ENCODE data around the gene NIN.
A peak's percentile ranks its signal among the peaks of the same experiment; 100 is the strongest.

The NIN gene

DNA sequence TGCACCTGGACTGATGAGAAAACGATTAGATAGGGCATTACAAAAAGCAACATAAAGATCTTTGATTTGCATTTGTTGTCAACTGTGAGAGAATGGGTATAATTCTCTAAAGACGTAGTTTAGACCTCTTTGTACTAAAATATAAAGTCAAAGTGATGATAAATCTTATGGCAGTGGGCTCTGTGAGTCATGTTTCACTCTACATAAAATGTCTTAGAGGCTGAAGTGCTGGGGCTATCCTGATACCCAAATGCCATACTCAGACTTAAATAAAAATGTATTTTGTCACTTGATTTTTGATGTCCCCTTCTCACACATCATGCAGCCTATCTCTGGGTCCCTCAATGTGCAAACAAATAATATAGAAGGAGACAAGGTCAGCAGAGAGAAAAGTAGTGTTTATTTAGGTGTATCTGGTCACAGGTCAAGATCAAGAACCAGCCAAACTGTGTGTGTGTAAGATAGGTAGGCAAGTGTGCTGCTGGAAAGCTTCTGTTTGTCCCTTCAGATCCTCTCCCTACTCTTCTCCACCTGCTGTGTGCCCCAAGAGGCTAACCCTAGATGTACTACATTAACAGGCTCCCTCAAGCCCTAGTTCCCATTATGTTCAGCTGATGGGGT is 7.0 kb upstream of the NIN start:
- no peak for DNase-seq (ENCODE audit: low read depth in 2 of 3, low spot score in 2 of 3)

DNA sequence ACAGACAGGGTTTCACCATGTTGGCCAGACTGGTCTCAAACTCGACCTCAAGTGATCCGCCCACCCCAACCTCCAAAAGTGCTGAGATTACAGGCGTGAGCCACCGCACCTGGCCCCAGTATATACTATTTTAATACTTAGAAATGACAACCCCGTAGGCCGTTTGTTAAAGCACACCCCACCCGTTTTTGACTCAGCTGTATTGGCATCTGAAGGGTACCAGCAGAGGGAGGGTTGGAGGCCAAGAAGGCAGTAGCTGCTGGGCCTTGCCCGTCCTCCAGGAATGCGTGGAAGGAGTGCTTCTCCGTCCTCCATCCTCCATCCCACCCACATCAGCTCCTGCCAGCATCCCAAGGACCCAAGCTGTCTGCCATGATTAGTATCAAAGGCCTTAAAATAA is 6.3 kb upstream of the NIN start:
- no peak for DNase-seq (ENCODE audit: low read depth in 2 of 3, low spot score in 2 of 3)

DNA sequence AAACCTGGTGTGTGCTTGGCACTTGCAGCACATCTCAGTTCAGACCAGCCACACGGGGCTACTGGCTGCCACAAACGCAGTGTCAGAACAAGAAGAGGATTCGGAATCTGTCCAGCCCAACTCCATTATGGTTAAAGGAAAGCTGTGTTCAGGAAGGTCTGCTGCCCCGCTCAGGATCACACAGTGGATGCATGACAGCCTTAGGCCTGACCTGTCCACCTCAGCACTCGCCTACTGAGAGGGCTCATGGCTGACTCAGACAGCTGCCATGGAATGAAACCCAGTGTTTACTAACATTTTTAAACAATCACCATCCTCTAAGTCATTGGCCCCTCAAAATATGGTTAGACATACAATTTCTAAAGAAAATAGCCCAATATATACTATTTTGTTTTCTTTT is 5.6 kb upstream of the NIN start:
- no peak for DNase-seq (ENCODE audit: low read depth in 2 of 3, low spot score in 2 of 3)

DNA sequence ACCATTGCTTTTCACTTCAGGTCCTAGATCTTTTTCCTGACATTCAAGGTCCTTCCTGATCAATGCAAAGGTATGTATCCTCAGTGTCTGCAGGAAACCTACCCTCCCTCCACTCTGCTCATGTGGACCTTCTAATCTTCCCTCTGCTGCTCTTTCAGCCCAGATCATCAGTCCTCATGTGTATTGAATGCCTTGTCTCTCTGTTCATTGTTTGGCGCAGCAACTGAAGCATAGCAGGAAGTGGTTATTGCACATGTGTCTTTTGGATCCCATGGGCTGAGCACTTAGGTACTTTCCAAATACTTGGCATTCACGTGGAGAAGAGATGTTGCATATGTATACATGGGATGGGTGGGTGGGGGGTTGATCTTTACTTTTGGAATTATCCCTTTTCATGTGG is 4.3 kb upstream of the NIN start:
- DNase-seq (ENCODE audit: low read depth in 2 of 3, low spot score in 2 of 3), result no peak

DNA sequence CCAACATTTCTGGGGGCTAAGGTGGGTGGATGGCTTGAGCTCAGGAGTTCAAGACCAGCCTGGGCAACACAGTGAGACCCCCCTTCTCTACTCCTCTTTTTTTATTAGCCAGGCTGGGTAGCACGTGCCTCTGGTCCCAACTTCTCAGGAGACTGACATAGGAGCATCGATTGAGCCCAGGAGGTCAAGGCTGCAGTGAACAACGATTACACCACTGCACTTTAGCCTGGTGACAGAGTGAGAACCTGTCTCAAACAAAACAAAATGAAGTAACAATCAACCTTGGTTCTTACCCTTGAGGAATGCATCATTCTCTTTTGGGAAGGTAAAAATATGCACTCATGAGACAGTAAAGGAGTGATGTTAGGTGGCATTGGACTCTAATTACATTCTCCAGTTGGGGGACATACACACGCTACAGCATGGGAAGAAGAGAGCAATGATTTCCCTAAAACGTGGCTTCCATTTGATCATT is 3.9 kb upstream of the NIN start:
- no peak for DNase-seq (ENCODE audit: low read depth in 2 of 3, low spot score in 2 of 3)

DNA sequence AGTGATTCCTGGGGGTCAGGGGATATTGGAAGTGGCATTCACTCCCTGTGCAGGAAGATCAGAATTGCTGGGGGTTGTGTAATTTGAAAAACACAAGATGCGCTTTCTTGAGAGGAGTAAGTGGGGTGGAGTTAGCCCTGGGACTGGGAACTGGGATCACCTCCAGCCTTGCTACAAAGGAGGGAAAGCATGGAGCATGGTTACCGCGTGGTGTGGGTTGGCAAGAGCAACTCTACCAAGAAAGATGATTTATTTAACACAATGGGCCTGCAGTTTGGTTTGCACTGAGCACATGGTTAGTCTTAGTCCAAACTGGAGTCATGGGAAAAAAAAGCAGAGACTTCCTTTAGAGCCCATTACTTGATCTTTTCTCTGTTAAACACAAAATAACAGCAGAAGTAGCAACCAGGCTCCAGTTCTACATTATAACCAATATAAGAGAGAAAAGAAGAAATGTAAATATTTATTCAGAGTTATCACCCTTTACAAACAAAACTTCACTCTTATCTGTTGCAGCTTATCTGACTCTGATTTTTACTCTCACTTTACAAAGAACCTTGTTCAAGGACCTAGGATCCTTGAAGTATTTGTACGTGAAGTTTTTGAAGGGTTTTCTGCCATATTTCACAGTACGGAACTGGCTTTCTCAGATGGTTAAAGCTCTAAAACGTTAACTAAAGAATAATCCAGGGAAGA is 2.1 kb upstream of the NIN start:
- no peak for DNase-seq (ENCODE audit: low read depth in 2 of 3, low spot score in 2 of 3)

DNA sequence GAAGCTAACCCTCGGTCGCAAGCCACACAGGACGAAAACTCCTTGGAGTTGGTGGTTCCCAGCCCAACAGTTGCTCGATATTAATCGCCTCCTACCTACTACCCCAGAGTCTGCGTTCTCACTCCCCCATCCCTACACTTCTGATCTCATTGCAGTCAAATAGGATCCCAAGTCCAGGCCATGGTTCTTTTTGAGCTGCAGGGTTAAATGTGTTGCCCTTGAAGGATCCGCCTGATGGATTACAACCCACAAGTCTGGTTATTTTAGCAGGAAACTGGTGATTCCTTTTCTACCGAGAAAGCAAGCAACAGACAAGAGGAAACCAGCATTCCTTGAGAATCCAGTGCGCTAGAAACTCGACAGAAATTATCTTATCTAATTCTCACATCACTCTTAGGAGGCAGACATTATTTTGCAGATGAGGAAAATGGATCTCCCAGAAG is 785 bp upstream of the NIN start:
- DNase-seq (ENCODE audit: low read depth in 2 of 3, low spot score in 2 of 3), result no peak

DNA sequence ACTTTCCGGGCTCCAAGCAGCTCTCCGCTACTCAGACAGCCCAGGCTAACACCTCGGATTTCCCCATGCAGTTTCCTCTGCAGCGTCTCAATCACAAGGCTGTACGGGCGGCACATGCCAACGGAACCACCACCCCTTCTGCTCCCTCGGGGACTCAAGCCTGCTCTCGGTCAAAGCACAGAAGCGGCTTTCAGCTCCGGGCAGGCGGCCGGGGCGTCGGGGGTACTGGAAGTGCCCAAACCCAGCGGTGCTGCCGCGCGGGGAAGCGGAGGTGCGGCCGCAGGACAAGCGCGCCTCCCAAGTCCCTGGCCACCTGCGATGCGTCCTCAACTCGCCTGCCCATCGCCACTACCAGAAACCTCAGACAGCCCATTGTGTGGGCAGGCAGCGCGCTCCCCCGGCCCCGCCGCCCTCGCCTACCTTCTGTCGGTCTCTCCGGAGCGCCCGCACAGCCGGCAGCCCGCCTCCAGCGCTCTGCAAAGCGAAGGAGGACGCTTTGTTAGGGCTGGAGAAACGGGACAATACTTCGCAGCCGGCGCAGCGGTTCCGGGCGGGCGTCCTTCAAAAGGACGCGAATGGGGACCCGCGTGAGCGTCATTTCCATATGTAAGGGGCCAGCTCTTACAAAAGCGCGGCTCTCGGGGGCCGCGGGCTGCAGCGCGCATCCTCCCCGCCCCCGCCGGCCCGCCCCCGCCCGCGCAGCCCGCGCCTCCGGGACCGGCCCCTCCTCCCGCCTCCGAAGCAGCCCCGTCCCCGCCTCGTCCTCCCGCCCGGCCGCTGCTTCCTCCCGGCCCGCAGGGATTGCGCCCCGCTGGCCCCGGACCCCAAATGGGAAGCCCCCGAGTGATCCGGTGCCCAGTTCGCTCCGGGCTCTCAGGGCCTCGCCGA is 674 bp downstream of the NIN start:
- peak in 2 of 3 experiments; percentile 33 to 43 for DNase-seq (ENCODE audit: low read depth in 2 of 3, low spot score in 2 of 3)

DNA sequence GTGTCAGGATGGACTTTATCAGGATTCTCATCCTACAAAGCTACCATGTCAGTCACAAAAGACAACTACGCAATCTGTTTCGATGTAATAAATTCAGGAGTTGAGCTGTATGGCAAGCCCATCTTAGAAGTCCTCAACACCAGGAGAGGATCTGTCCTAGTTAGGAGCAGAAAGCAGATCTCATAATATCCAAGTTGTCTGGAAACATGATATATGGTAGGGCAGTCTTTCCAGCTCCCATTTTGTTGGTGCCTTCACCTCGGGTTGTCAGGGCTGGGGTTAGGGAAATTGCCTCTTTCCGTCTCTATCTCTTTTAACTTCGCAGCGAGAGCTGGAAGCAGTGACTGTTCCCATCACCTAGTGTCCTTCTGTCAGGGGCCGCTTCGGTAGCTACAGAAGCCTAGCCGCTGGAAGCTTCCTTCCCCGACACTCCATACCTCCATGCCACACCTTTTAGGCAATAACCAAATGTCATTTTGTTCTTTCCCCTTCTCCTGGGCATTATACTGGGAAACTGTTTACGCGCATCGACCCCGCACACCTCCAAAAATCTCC is 1.4 kb downstream of the NIN start:
- DNase-seq (ENCODE audit: low read depth in 2 of 3, low spot score in 2 of 3), result no peak

DNA sequence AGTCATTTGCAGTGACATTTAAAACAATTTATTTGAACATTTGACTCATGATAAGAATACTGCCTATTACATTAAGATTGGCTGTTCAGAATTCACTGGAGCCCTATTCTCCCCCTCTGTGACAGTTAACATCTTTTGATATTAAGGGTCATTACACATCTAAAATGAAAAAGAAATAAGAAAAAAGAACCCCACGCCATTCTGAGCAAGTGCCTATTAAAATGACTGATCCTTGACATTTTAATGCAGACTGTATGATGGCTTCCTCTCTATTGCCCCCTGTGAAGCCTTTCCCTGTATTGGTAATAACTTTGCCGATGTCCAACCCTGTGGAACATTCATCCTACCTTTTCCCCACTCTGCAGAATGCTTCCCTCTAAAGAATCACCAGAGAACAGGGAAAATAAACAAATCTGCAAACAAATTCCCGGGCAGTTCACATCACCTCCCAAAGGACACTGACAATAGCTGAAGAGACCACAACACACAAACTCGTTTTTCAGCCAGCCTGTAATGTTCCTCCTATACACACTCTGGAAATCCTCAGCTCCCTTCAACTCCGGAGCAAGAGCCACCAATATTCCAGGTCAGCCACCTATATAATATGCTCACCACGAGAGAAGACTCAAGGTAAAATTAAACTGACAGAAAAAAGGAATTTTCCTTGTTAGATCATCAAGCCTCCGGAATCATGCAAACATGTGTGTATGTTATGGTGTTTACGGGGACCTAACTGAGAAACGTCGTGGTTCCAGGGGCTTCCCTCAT is 2.1 kb downstream of the NIN start:
- no peak for DNase-seq (ENCODE audit: low read depth in 2 of 3, low spot score in 2 of 3)

DNA sequence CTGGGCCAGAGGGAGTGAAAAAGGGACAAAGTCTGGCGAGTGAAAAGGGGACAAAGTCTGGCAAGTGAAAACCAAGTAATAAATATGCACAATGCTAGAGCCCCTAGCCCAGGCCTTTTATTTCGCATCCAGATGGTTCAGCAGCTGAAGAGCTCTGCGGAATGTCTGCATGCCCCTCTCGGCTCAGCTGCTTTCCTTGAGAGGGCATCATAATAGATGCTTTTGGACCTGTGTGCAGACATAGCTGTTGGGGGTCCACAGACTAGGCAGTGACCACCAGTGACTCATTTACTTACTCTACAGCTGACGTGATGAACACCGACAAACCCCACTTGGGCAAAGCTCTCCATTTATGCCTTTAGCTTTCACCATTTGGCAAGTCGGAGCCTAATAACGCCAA is 4.3 kb downstream of the NIN start:
- DNase-seq (ENCODE audit: low read depth in 2 of 3, low spot score in 2 of 3), result no peak

DNA sequence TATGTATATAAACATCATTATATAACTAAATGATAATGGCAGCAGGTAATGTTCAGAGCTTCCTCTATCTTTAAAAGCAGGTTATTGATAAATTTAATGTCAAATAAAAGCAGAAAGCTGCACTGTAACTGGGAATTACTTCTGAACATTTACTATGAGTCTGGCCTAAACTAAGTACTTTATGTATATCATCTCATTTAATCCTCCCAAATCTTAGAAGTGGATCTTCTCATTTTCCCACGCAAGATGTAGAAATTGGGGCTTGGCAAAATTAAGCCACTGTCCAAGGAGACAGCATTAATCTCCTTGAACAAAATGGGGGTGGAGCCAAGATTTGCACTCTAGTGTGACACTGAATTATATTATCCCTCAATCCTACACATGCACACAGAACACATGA is 5.7 kb downstream of the NIN start:
- DNase-seq (ENCODE audit: low read depth in 2 of 3, low spot score in 2 of 3), result no peak

DNA sequence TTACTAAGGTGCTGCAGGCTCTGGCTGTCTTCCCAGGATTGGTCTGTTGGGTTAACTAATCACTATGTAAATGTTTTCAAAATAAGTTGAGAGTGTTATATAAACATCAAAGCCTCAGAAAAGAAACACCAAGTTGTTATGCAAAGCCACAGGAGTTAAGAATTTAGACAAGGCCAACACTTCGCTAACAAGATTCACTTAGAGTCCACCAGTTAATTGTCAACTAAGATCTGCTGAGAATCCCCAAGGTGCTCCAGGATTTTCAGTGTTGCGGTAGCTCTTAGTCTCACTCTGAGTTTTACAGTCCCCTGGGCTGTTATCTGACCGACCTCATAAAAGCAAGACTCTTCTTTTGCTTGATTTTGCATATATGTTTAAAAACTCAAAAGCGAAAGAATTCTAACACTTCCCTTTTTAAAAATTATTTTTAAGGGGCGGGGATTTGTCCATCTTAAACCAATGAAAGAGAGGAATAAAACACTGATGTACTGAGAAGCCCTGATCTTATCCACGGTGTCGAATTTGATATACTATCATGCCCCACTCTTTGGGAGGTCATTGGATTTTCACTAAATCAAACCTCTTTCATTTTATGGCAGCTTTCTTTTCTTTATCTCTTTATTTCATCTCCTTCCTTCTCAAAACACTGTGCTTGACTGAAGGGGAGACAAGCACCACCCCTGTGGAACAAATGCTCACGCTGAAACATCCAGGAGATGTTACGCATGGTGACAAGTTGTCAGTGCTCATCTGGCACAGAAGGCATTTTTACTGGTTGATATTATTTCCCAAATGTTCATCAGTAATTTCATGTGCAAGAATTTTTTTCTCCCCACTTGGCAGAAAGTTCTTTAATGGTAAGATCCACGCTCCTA is 7.0 kb downstream of the NIN start:
- DNase-seq (ENCODE audit: low read depth in 2 of 3, low spot score in 2 of 3), result no peak

DNA sequence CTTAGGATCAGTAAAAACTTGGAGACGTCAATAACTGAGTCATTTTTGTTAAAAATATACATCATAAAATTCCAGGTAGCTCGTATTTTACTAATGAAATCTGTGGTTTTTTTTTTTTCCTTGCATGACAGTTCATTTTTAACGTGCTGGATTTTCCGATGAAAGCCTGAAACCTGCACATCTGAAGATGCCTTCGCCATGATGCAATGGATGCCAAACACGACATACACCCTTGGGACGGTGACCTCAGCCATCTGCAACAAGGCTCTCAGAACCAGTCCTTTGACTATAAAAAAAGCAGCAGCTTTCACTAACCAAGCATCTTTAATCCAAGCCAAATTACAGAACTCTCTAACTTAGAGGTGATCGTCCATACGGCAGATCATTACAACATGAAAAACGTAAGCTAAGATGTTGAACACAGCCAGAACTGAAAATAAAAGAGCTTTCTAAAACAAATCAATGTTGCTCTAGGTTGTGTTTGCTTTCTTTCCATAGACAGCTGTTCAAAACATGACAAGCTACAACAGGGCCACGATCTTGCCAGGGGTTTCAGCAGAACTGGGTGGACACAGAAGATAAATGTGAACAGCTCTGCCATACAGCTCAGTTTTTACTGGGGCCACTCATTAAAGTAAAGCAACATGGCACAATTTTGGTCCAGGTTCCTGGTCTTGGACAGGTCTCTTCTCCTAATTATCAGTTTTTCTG is 7.8 kb downstream of the NIN start:
- no peak for DNase-seq (ENCODE audit: low read depth in 2 of 3, low spot score in 2 of 3)

DNA sequence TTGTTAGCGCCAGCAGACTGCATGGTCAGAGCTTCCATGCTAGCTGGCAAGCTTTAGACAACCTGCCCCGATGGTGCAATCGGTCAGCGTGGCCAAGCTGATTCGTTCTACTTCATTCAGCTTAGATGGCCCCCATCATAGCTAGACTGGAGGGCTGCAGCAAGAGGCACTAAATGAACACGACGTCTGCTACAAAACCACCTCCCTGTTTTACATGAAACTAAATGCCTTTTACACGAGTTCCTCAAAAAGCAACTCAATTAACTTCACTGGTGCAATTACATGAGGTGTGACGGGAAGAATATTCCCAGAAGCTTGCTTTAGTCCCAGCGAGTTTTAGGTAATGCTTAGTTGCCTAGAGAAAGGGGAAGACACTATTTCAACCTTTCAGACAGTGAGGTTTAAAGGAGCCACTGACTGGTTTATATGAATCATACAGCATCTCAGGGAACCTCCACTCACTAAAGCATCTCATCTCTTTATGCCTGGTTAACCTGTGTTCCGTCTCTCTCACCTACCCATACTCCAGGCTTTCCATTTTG is 8.4 kb downstream of the NIN start:
- no peak for DNase-seq (ENCODE audit: low read depth in 2 of 3, low spot score in 2 of 3)

DNA sequence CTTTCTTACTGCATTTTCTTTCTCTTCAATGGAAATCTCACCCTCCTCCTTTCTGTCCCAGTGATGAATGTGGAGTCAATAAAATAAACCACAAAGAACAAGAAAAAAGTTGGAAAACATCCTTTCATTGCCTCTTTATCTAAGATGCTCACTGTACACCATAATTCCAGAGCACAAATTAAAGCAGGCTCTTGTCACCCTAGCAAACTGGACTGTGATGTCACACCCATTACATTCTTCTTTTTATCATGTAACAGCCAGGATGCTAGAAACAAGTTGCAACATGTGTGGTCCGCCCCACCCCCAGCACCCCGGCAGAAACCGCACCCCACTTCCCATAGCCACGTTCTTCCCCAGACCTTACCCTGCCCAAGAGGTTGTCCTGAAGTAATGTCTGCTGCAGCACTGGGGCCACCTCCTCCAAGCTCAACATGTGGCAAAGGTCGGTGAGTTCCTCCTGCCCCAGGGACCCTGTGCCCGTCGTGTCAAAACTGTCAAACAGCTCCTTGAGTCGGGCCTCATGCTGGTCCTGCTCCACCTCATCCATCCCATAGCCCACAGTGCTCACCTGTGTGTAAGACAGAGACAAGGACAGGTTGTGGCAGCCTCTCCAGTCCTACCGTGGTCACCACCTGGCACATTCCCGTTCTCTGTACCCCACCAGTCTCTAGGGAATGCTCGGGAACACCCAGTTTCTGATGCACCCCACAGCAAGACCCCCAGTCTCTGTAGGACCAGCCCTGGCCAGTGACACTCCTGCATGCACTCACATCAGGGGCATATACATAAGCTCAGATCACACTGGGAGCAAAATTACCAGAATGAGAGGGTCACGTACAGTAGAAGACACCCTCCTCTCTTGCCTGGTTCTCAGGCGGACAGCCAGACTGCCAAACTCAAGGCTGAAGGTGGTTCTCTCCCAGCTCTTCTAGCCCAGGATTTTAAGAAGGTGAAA is 9.2 kb downstream of the NIN start:
- peak in 1 of 3 experiments; percentile 23 for DNase-seq (ENCODE audit: low read depth in 2 of 3, low spot score in 2 of 3)

DNA sequence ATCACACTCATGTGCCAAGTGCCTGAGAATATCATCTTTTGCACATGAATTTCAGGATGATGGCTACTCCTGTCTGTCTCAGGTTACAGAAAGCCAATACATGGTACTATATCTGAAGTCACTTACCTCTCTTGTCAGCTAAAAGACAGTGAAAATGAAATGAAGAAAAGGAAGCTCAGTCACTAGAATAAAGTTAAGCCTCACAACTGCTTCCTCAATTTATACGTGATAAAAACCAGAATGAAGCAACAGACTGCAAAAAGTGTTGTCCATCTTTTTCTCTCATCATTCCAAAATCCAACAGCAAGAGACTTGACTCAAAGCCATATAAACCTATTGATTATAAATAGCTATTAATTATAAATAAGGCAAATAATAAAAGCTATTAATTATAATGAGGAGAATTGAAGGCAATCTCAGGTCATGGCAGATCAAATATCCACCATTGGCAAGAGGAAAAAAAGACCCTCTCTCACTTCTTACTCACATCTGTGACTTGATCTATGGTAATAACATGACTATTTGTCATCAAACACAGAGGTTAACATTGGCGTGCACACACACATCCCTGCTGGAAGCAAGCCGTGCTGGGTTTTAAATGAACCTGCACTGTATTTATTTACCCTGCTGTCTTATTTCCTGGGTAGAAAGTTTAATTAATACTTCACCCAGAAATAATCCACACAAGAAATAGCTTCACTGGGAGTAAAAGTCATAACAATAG is 10.0 kb downstream of the NIN start:
- DNase-seq (ENCODE audit: low read depth in 2 of 3, low spot score in 2 of 3), result no peak
